GM03348 (cell line): ENCODE results near the gene CPEB2.

Experiments used
- DNase-seq: peaks from one replicate; pipeline ENCODE4 v3.0.0; 2012; ENCODE audit warnings: low spot score

Gene CPEB2

DNA sequence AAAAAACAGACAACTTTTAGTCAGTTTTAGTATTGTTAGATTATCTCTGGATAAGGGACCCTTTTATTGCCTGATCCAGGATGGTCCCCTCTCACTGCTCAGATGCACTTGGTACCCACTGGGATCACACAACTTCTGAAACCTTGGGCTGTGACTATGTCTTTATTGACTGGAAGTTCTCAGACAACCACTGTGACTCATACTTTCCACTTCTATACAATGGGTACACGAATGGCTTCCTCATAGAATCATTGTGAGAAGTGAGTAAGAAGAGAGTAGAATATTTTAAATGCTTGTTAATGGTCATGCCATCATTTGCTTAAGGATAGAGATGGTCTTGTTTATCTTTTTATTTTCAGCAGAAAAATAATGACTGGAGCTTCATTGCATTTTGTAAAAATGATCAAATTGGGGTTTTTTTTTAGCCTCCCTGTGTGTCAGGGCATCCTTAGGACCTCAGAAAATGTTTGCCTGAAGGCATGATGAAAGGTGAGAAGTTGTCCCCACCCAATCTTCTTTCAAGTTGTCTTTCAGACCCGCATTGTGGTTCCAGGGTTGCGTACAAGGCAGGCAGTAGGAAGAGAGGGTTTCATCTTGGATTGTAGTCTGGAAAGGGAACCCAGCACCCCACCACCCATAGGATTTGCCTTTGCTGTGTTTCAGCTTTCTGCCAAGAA is 115.1 kb downstream of the CPEB2 start:
- DNase-seq: no peak

DNA sequence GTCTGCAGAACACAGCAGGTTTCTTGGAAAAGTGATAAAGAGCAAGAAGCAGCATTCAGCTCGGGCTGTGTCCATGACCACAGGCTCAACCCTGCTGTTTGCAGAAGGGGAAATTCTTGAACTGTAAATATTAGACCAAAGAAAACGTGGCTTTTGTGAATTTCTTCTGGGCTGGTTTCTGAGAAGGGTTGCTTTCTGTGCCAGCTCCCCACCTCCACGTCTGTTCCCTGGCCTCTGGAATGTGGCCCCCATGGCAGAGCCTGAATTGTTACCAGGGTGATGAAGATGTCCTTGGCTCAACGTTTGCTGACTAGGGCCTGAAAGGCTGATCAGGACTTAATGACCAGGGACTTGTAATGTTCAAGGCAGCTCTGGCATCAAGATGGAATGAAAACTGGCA is 116.0 kb downstream of the CPEB2 start:
- no peak for DNase-seq
